MM.1S (cell line): ENCODE data around the gene SEC23A.

ENCODE experiments used
- DNase-seq: peaks from one replicate; pipeline ENCODE4 v3.0.0-alpha.2; 2015
- H2AFZ ChIP-seq: fragments of 300-600 bp; sonication (generic); 2 replicates; pipeline ENCODE4 v1.6.0; 2016; ENCODE audit warnings: antibody characterized with exemption, low read length
- H3F3A ChIP-seq: fragments of 300-600 bp; sonication (generic); 2 replicates; pipeline ENCODE4 v1.6.1; 2016; ENCODE audit warnings: mild to moderate bottlenecking, antibody characterized with exemption, low read length, moderate library complexity, mixed read lengths; ENCODE audit not compliant: insufficient read depth
- H3K27ac ChIP-seq: fragments of 300-600 bp; sonication (generic); 2 replicates; pipeline ENCODE4 v1.5.1; 2016; ENCODE audit warnings: mild to moderate bottlenecking, low read length
- H3K27me3 ChIP-seq: fragments of 300-600 bp; sonication (generic); replicated peaks from 2 replicates; pipeline ENCODE4 v1.6.0; 2016; ENCODE audit warnings: low read length; ENCODE audit not compliant: insufficient read depth
- H3K36me3 ChIP-seq: fragments of 300-600 bp; sonication (generic); replicated peaks from 2 replicates; pipeline ENCODE4 v1.6.1; 2016; ENCODE audit warnings: mild to moderate bottlenecking, low read length, mixed read lengths; ENCODE audit not compliant: insufficient read depth
- H3K4me1 ChIP-seq: fragments of 300-600 bp; sonication (generic); 2 replicates; pipeline ENCODE4 v1.6.1; 2016; ENCODE audit warnings: low read length, mixed read lengths
- H3K4me2 ChIP-seq: fragments of 300-600 bp; sonication (generic); 2 replicates; pipeline ENCODE4 v1.6.0; 2016; ENCODE audit warnings: low read depth, low read length
- H3K4me3 ChIP-seq: fragments of 300-600 bp; sonication (generic); 2 replicates; pipeline ENCODE4 v1.5.1; 2016; ENCODE audit warnings: low read length, mixed read lengths
- H3K79me2 ChIP-seq: fragments of 300-600 bp; sonication (generic); 2 replicates; pipeline ENCODE4 v1.6.1; 2016; ENCODE audit warnings: mixed run types, low read length, mixed read lengths
- H3K9ac ChIP-seq: fragments of 300-600 bp; sonication (generic); 2 replicates; pipeline ENCODE4 v1.6.1; 2016; ENCODE audit warnings: low read length, mixed read lengths
- H3K9me2 ChIP-seq: fragments of 300-600 bp; sonication (generic); replicated peaks from 2 replicates; pipeline ENCODE4 v1.6.1; 2016; ENCODE audit warnings: mild to moderate bottlenecking, low read length, mixed read lengths; ENCODE audit not compliant: insufficient read depth
- H3K9me3 ChIP-seq: fragments of 300-600 bp; sonication (generic); replicated peaks from 2 replicates; pipeline ENCODE4 v1.6.1; 2016; ENCODE audit warnings: mild to moderate bottlenecking, low read length, mixed read lengths; ENCODE audit not compliant: insufficient read depth
- H4K20me1 ChIP-seq: fragments of 300-600 bp; sonication (generic); 2 replicates; pipeline ENCODE4 v1.6.1; 2016; ENCODE audit warnings: mild to moderate bottlenecking, low read length, moderate library complexity, mixed read lengths; ENCODE audit not compliant: insufficient read depth
- CTCF ChIP-seq: fragments of 300-600 bp; sonication (generic); IDR thresholded peaks from 2 replicates; pipeline ENCODE4 v1.5.1; 2016; ENCODE audit warnings: antibody characterized with exemption, low read length, mixed read lengths
- EZH2 ChIP-seq: fragments of 300-600 bp; sonication (generic); optimal IDR thresholded peaks from 2 replicates; pipeline ENCODE3; 2017; ENCODE audit warnings: low read depth, mild to moderate bottlenecking, antibody characterized with exemption, low read length, mixed read lengths
- EZH2phosphoT487 ChIP-seq: fragments of 300-600 bp; sonication (generic); IDR thresholded peaks from 2 replicates; pipeline ENCODE4 v1.6.1; 2018; ENCODE audit warnings: antibody characterized with exemption, low read length

SEC23A gene

DNA sequence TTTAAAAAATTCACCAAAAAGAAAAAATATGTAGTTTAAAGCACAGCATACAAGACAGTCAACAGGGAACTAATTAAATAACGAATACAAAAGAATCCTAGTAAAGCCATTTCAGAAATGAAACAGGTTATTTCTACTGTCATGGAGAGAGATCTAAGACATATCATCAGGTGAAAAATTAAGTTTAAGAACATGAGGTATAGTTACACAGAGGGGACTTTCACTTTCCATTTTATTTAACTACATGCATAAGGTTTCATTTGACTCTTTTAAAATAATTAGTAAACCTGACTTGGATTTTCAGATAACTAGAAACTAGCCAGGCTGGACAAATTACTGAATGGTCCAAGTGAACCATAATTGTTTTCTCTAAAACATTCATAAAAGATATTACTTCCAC, 11.3 kb downstream of the SEC23A start:
- H4K20me1 ChIP-seq: no peaks in the 10 kb centered on the region
- H3K4me1 ChIP-seq: no peaks in the 10 kb centered on the region
- H3K27ac ChIP-seq: no peak overlapping the region
- no peak overlapping the region for H2AFZ ChIP-seq
- H3K4me3 ChIP-seq: no peak overlapping the region
- H3K27me3 ChIP-seq: no peaks in the 10 kb centered on the region
- no peak for DNase-seq
- H3K9me2 ChIP-seq: no peaks in the 10 kb centered on the region
- no peak overlapping the region for H3K4me2 ChIP-seq
- H3K36me3 ChIP-seq: no peaks in the 10 kb centered on the region; the same call in 1 of the 2 replicates
- H3F3A ChIP-seq: no peaks in the 10 kb centered on the region
- no peak overlapping the region for H3K9ac ChIP-seq
- TF ChIP-seq CTCF (no peak), EZH2 (no peak), EZH2phosphoT487 (no peak)
- no peaks in the 10 kb centered on the region for H3K9me3 ChIP-seq
- H3K79me2 ChIP-seq: no peaks in the 10 kb centered on the region

DNA sequence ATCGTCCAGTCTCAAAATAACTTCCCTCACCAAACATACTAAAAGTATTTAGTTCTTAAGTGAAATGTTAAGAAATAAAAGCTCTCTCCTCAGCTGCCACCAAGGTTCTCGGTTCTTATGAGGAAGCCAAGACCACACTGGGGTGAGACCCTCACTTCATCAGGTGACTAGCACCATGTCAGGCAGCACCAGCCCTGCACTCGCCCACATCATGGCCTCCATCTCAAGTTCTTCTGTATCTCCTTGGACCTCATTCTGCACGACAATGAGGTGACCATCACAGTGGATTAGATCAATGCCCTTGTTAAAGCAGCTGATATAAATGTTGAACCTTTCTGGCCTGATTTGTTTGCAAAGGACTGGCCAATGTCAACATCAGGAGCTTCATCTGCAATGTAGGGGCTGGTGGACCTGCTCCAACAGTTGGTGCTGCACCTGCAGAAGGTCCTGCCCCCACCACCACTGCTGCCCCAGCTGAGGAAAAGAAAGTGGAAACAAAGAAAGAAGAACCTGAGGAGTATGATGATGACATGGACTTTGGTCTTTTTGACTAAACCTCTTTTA, 12.4 kb downstream of the SEC23A start:
- no peak overlapping the region for H3K4me3 ChIP-seq
- no peaks in the 10 kb centered on the region for H3K27me3 ChIP-seq
- no peaks in the 10 kb centered on the region for H4K20me1 ChIP-seq
- no peak overlapping the region for H2AFZ ChIP-seq
- TF ChIP-seq CTCF (no peak), EZH2phosphoT487 (no peak), EZH2 (no peak)
- no peaks in the 10 kb centered on the region for H3F3A ChIP-seq
- no peak for DNase-seq
- H3K9me2 ChIP-seq: no peaks in the 10 kb centered on the region
- H3K79me2 ChIP-seq: no peaks in the 10 kb centered on the region
- no peaks in the 10 kb centered on the region for H3K4me1 ChIP-seq
- no peaks in the 10 kb centered on the region; the same call in 1 of the 2 replicates for H3K36me3 ChIP-seq
- H3K9ac ChIP-seq: no peak overlapping the region
- no peak overlapping the region for H3K4me2 ChIP-seq
- no peaks in the 10 kb centered on the region for H3K9me3 ChIP-seq
- no peak overlapping the region for H3K27ac ChIP-seq

DNA sequence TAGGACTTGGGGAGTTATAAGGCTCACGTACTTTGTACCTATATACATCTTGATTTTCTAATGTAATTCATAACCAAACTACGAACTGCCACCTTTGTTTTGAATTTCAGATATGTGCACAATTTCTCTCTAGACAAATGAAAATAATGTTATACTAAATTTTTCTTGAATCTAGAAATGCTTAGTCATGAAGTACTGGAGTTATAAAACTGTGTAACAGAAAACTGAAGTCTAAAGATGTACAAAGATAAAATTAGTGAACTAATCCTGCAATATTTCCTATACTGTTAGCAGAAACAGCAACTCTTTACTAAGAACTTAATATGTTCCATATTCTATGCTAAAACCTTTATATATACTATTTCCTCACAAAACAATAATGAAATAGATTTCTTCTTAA, 15.5 kb downstream of the SEC23A start:
- TF ChIP-seq CTCF (no peak), EZH2phosphoT487 (no peak), EZH2 (no peak)
- no peak overlapping the region for H3K27ac ChIP-seq
- H3K9me2 ChIP-seq: no peaks in the 10 kb centered on the region
- no peaks in the 10 kb centered on the region for H3K79me2 ChIP-seq
- DNase-seq: no peak
- no peak overlapping the region for H3K4me3 ChIP-seq
- H3K4me2 ChIP-seq: no peak overlapping the region
- no peak overlapping the region for H2AFZ ChIP-seq
- no peaks in the 10 kb centered on the region for H3K4me1 ChIP-seq
- H4K20me1 ChIP-seq: no peaks in the 10 kb centered on the region
- no peaks in the 10 kb centered on the region for H3K9me3 ChIP-seq
- no peaks in the 10 kb centered on the region; the same call in 1 of the 2 replicates for H3K36me3 ChIP-seq
- no peaks in the 10 kb centered on the region for H3F3A ChIP-seq
- H3K27me3 ChIP-seq: no peaks in the 10 kb centered on the region
- no peak overlapping the region for H3K9ac ChIP-seq
